ENCODE measurements around the gene VDR.

- TF ChIP-seq, protein P1, sequence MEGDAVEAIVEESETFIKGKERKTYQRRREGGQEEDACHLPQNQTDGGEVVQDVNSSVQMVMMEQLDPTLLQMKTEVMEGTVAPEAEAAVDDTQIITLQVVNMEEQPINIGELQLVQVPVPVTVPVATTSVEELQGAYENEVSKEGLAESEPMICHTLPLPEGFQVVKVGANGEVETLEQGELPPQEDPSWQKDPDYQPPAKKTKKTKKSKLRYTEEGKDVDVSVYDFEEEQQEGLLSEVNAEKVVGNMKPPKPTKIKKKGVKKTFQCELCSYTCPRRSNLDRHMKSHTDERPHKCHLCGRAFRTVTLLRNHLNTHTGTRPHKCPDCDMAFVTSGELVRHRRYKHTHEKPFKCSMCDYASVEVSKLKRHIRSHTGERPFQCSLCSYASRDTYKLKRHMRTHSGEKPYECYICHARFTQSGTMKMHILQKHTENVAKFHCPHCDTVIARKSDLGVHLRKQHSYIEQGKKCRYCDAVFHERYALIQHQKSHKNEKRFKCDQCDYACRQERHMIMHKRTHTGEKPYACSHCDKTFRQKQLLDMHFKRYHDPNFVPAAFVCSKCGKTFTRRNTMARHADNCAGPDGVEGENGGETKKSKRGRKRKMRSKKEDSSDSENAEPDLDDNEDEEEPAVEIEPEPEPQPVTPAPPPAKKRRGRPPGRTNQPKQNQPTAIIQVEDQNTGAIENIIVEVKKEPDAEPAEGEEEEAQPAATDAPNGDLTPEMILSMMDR (IDR thresholded peaks at IDR 0.05; ENCODE audit: borderline replicate concordance, extremely low read depth, low read length, poor library complexity, severe bottlenecking), result no peak
- TF ChIP-seq EZH2 (IDR thresholded peaks at IDR 0.05; ENCODE audit: borderline replicate concordance, low read depth, low read length, severe bottlenecking), result no peak
Observed at GRCh38 chr12:47818467-47819137, 86.2 kb downstream of the VDR start.

Measured in DND-41 (cell line).